Measurements from ENCODE around the gene CSNK2B.

CSNK2B gene

GRCh38 chr6:31665501-31666336 is at the start of gene CSNK2B:
Gene CSNK2B (plus strand): TSS chr6:31666080. CDS start chr6:31666832, 752 bp downstream.
- DNase-seq (ENCODE audit: low spot score) = peak; percentile 88

DNA sequence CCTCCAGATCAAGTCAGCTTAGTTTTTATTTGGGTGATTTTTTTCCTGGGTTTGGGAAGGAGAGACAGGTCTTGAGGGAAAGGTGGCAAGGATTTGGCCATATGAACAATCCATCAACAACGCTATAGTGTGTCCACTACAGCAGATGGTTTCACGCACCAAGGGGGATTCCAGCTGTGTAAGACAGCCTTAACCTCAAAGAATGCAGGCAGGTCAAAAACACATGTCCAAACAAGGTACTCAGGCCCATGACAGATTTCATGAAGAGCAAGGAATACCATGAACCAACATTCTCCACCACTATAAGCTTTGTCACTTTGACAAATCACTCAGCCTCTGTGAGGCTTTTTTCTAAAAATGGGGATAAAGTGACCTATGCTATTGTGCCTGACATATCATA is 48.9 kb upstream of the CSNK2B start:
- DNase-seq (ENCODE audit: low spot score) = no peak

- DNase-seq (ENCODE audit: low spot score) = peak; percentile 89
Measured at GRCh38 chr6:31619805-31620585, 45.9 kb upstream of the CSNK2B start.

DNA sequence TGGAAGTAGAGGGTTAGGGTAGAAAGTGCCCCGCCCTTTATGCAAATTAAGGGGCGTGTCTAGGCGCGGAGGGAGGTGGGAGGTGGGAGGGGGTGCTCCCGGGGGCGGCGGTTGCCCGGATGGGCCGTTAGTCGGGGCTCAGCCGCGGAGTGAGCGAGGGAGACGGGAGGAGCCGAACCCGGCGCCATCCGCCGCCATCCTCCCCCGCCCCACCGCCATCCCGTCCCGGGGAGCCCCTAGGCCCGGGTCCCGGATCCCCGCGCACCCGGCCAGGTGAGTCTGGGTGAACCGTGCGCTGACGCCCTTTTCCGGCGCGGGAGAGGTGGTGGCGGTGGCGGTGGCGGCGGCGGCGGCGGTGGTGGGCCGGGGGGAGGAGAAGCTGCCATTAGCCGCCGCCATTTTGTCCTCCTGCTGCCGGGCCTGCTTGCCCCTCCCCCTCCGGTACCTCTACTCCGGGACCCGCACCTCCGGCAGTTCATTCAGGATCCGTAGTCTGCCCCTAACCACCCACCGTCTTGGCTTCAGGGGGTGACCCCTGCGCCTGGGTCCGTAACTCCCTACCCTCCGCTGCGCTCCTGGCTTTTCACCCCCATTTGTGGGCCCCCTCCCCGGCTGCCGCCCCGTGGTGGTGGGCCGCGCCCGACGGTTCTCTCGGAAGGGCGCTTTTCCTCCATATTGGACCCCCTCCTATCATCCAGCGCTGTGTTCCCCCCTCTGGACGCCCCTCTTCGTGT is 45.1 kb upstream of the CSNK2B start, which contains the start of gene PRRC2A:
Gene PRRC2A (plus strand): TSS at position 130 of the 734 bp plus-strand sequence. CDS start 2,075 bp downstream, outside the sequence.
- peak; percentile 76 for DNase-seq (ENCODE audit: low spot score)

- no peak for DNase-seq (ENCODE audit: low spot score)
Measured at GRCh38 chr6:31621320-31621939, 44.5 kb upstream of the CSNK2B start.

GRCh38 chr6:31621991-31622390 is 43.9 kb upstream of the CSNK2B start:
- DNase-seq (ENCODE audit: low spot score) = no peak

GRCh38 chr6:31622684-31623091 is 43.2 kb upstream of the CSNK2B start:
- DNase-seq (ENCODE audit: low spot score) = no peak

GRCh38 chr6:31624070-31624469 is 41.8 kb upstream of the CSNK2B start:
- no peak for DNase-seq (ENCODE audit: low spot score)

DNA sequence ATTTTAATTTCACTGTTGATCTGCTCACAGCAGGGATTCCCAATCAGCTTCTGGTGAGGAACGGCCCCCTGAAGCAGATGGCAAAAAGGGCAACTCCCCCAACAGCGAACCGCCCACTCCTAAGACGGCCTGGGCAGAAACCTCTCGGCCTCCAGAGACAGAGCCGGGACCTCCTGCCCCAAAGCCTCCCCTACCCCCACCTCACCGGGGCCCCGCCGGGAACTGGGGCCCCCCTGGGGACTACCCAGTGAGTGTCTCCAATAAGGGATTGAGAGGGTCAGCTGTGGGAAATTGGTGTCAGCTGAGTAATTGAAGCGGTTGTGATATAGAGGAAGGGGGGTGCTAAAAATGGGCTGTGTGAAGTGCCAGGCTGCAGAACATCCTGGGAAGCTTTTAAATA is 38.9 kb upstream of the CSNK2B start:
- no peak for DNase-seq (ENCODE audit: low spot score)

- no peak for DNase-seq (ENCODE audit: low spot score)
Measured at GRCh38 chr6:31627690-31628287, 38.1 kb upstream of the CSNK2B start.

DNA sequence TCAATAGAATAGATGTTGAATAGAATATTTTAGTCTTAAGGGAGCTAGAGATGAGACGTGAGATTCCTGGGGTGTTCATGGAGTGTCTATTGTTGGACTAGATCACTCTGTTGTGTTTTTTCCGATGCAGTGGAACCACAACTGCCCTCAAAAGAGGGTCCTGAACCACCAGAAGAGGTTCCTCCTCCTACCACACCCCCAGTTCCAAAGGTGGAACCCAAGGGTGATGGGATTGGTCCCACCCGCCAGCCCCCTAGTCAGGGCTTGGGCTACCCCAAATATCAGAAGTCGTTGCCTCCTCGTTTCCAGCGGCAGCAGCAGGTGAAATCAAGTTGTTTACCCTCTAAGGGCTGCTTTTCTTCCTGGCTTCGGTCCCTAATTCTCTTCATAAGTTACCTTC is 36.9 kb upstream of the CSNK2B start:
- DNase-seq (ENCODE audit: low spot score) = no peak

DNA sequence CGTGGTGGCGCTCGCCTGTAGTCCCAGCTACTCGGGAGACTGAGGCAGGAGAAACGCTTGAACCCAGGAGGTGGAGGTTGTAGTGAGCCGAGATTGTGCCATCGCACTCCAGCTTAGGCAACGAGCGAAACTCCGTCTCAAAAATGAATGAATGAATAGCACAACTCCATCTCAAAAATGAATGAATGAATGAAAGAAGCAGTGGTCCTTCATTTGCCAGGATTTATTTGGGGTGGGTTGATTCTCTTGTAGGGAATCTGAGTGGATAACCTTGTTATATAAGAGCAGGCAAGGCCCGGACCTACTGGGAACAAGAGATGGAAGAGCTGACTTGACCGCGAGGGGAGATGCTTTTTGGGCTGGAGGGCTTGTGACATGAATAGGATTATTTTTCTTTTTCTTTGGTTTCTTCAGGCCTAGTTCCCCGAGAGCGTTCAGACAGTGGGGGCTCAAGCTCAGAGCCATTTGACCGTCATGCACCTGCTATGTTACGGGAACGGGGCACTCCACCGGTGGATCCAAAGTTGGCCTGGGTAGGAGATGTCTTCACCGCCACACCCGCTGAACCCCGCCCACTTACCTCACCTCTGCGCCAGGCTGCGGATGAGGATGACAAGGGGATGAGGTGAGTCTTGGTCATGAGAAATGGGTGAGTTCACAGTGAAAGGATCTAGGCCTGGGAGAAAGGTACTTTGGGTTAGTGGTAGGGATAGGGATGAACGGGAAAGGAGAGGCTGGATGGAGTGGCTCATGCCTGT is 35.5 kb upstream of the CSNK2B start:
- DNase-seq (ENCODE audit: low spot score) = no peak

DNA sequence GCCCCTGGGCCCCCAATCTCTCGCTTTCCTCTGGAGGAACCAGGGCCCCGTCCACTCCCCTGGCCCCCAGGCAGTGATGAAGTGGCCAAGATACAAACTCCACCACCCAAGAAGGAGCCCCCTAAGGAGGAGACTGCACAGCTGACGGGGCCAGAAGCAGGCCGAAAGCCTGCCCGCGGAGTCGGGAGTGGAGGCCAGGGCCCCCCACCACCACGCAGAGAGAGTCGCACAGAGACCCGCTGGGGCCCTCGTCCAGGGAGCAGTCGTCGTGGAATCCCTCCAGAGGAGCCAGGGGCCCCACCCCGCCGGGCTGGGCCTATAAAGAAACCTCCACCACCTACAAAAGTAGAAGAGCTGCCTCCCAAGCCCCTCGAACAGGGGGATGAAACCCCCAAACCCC is 34.7 kb upstream of the CSNK2B start:
- DNase-seq (ENCODE audit: low spot score) = no peak

- no peak for DNase-seq (ENCODE audit: low spot score)
Measured at GRCh38 chr6:31631681-31632278, 34.1 kb upstream of the CSNK2B start.

GRCh38 chr6:31632279-31632946 is 33.5 kb upstream of the CSNK2B start:
- DNase-seq (ENCODE audit: low spot score) = no peak

DNA sequence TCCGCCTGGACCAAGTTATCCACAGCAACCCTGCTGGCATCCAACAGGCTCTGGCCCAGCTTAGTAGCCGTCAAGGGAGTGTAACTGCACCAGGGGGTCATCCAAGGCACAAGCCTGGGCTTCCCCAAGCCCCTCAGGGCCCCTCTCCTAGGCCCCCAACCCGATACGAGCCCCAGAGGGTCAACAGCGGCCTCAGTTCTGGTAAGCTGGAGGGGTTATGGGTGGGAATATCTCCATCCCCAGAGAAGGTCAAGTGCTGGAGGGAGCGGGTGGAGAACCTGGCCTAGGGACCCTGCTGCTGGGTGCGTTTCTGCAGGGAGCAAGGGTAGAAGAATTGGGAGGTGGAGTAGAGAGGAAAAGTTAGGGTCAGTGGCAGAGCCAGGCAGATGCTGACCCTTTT is 32.4 kb upstream of the CSNK2B start:
- DNase-seq (ENCODE audit: low spot score) = no peak

DNA sequence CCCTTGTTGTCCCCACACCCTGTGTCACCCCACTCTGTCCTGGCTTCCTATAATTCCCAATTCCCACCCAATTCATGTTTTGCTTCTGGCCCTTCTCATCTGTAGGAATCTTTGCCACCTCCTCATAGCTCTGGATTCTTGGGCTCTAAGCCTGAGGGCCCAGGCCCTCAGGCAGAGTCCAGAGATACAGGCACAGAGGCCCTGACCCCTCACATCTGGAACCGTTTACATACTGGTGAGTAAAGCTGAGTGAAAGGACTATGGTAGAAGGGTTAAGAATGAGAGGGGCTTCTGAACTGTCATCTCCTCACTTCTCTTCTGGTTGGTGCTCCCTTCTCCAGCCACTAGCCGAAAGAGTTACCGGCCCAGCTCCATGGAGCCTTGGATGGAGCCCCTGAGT is 31.7 kb upstream of the CSNK2B start:
- DNase-seq (ENCODE audit: low spot score) = no peak

GRCh38 chr6:31634969-31635575 is 30.8 kb upstream of the CSNK2B start:
- no peak for DNase-seq (ENCODE audit: low spot score)
